GM20000 (cell line): ENCODE data around the gene FBRS.
"Not testable (repeated sequence)": the region's sequence is repeated elsewhere in the genome, so short reads cannot be mapped to it uniquely, and the experiment has no call there.

ENCODE experiments used
- DNase-seq: peaks from one replicate; pipeline ENCODE4 v3.0.0; 2012; ENCODE audit warnings: low spot score
- CTCF ChIP-seq: IDR thresholded peaks from 2 replicates; pipeline ENCODE4 v1.5.1; 2012; ENCODE audit warnings: mild to moderate bottlenecking, control low read depth; ENCODE audit errors: extremely low read depth, missing control alignments

FBRS gene

GRCh38 chr16:30678586-30678970 is 20.3 kb downstream of the FBRS start:
- no peak for TF ChIP-seq CTCF
- DNase-seq: no peak

GRCh38 chr16:30680326-30680725 is 22.1 kb downstream of the FBRS start:
- no peak for DNase-seq
- no peak for TF ChIP-seq CTCF

GRCh38 chr16:30688701-30689100 is 30.5 kb downstream of the FBRS start:
- DNase-seq: no peak
- no peak for TF ChIP-seq CTCF

GRCh38 chr16:30691907-30692306 is 33.7 kb downstream of the FBRS start:
- no peak for TF ChIP-seq CTCF
- no peak for DNase-seq

GRCh38 chr16:30692396-30693064 is 34.3 kb downstream of the FBRS start:
- no peak for DNase-seq
- no peak for TF ChIP-seq CTCF

- no peak for DNase-seq
- no peak for TF ChIP-seq CTCF
Measured at GRCh38 chr16:30694926-30695693, 36.9 kb downstream of the FBRS start.

- DNase-seq: not testable (repeated sequence)
Measured at GRCh38 chr16:30696646-30697045, 38.4 kb downstream of the FBRS start.
